A673 (cell line): ENCODE data around the gene NR5A2. TPM values are rescaled to one million over a fixed set of nuclear protein-coding genes. Genes with fewer than 3 reads are reported as not detected.

ENCODE experiments used
- BruUV-seq: library from RNA; stranded (reverse); fragments of 400-500 nt; replicated peaks from 2 replicates; lab custom pipeline; 2021; lab: Mats Ljungman, UMichigan
- CTCF ChIA-PET: fragments of 300-600 bp; sonication (Branson Sonifier 250); formaldehyde crosslinking; loops from one replicate; lab custom pipeline; 2022; ENCODE audit warnings: antibody characterized with exemption; lab: Charles Lee
- POLR2A ChIA-PET: fragments of 300-600 bp; sonication (Branson Sonifier 250); formaldehyde crosslinking; loops from one replicate; lab custom pipeline; 2022; ENCODE audit warnings: antibody characterized with exemption; ENCODE audit not compliant: low non-redundant PET; lab: Charles Lee
- DNase-seq: peaks from one replicate; pipeline ENCODE4 v3.0.0-alpha.2; 2015; ENCODE audit warnings: low spot score
- H3K27ac ChIP-seq: fragments of 200-600 bp; sonication (generic); 2 replicates; pipeline ENCODE4 v1.5.1; 2016; ENCODE audit warnings: mixed run types, low read depth, mild to moderate bottlenecking, mixed read lengths, antibody characterized with exemption, low read length; ENCODE audit not compliant: poor library complexity, severe bottlenecking
- H3K27me3 ChIP-seq: fragments of 200-600 bp; sonication (generic); replicated peaks from 2 replicates; pipeline ENCODE4 v1.6.1; 2017; ENCODE audit warnings: mixed run types, low read depth, mild to moderate bottlenecking, mixed read lengths, antibody characterized with exemption, low read length; ENCODE audit not compliant: insufficient read depth, poor library complexity
- H3K36me3 ChIP-seq: fragments of 200-600 bp; sonication (generic); 2 replicates; pipeline ENCODE4 v1.6.1; 2016; ENCODE audit warnings: mixed run types, mild to moderate bottlenecking, mixed read lengths, antibody characterized with exemption, low read length; ENCODE audit not compliant: insufficient read depth, poor library complexity, severe bottlenecking
- H3K4me1 ChIP-seq: fragments of 200-600 bp; sonication (generic); 2 replicates; pipeline ENCODE4 v1.6.1; 2017; ENCODE audit warnings: mixed run types, mild to moderate bottlenecking, mixed read lengths, antibody characterized with exemption, low read length; ENCODE audit not compliant: insufficient read depth, poor library complexity, severe bottlenecking
- H3K4me3 ChIP-seq: fragments of 200-600 bp; sonication (generic); 2 replicates; pipeline ENCODE4 v1.5.1; 2016; ENCODE audit warnings: low read depth, mixed run types, mild to moderate bottlenecking, mixed read lengths, low read length; ENCODE audit not compliant: poor library complexity, severe bottlenecking
- H3K9me3 ChIP-seq: fragments of 200-600 bp; sonication (generic); 2 replicates; pipeline ENCODE4 v1.6.1; 2016; ENCODE audit warnings: mixed run types, low read depth, mild to moderate bottlenecking, mixed read lengths, antibody characterized with exemption, low read length; ENCODE audit not compliant: poor library complexity, severe bottlenecking
- EZH2 ChIP-seq: fragments of 200-600 bp; sonication (generic); IDR thresholded peaks from 2 replicates; pipeline ENCODE4 v1.6.1; 2017; ENCODE audit warnings: borderline replicate concordance, low read depth, mild to moderate bottlenecking, mixed read lengths, antibody characterized with exemption, low read length; ENCODE audit not compliant: poor library complexity, severe bottlenecking
- intact Hi-C: fragments of 100-400 bp; cut with micrococcal nuclease; formaldehyde crosslinking; loops from one replicate; pipeline ENCODE4 v1.10.0; 2022; ENCODE audit not compliant: unreplicated experiment
- total RNA-seq: library from RNA; stranded (reverse); gene quantifications from 2 replicates; pipeline ENCODE4 v1.2.3, GENCODE V29; 2021
- TF ChIP-seq, protein P1 (sequence below): fragments of 300-800, 200-600 bp; sonication (generic); conservative IDR thresholded peaks from 2 replicates; pipeline ENCODE4 v1.5.1; 2017; ENCODE audit warnings: low read depth, mild to moderate bottlenecking, antibody characterized with exemption, low read length, moderate library complexity, mixed read lengths

NR5A2 gene
- total RNA-seq, 1 experiment from 2014 or later, result not detected

DNA sequence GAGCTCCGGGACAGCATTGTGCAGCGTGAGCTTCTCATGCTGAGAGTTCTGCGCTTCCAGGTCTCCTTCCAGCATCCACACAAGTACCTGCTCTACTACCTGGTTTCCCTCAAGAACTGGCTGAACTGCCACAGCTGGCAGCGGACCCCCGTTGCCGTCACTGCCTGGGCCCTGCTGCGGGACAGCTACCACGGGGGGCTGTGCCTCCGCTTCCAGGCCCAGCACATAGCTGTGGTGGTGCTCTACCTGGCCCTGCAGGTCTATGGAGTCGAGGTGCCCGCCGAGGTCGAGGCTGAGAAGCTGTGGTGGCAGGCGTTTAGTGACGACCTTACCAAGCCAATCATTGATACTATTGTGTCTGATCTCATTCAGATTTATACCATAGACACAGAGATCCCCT lies 186.4 kb downstream of the NR5A2 start:
- no peak overlapping the region for H3K27ac ChIP-seq
- H3K4me3 ChIP-seq, result no peak overlapping the region
- ChIA-PET CTCF (no interaction called here), POLR2A (no interaction called here)
- no peaks in the 10 kb centered on the region for H3K4me1 ChIP-seq
- no TSS peak for BruUV-seq
- no peaks in the 10 kb centered on the region for H3K36me3 ChIP-seq
- H3K9me3 ChIP-seq, result no peaks in the 10 kb centered on the region
- H3K27me3 ChIP-seq, result no peaks in the 10 kb centered on the region
- TF ChIP-seq, protein P1, sequence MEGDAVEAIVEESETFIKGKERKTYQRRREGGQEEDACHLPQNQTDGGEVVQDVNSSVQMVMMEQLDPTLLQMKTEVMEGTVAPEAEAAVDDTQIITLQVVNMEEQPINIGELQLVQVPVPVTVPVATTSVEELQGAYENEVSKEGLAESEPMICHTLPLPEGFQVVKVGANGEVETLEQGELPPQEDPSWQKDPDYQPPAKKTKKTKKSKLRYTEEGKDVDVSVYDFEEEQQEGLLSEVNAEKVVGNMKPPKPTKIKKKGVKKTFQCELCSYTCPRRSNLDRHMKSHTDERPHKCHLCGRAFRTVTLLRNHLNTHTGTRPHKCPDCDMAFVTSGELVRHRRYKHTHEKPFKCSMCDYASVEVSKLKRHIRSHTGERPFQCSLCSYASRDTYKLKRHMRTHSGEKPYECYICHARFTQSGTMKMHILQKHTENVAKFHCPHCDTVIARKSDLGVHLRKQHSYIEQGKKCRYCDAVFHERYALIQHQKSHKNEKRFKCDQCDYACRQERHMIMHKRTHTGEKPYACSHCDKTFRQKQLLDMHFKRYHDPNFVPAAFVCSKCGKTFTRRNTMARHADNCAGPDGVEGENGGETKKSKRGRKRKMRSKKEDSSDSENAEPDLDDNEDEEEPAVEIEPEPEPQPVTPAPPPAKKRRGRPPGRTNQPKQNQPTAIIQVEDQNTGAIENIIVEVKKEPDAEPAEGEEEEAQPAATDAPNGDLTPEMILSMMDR, result no peak
- intact Hi-C loops, result no loop called here
- DNase-seq, result no peak

DNA sequence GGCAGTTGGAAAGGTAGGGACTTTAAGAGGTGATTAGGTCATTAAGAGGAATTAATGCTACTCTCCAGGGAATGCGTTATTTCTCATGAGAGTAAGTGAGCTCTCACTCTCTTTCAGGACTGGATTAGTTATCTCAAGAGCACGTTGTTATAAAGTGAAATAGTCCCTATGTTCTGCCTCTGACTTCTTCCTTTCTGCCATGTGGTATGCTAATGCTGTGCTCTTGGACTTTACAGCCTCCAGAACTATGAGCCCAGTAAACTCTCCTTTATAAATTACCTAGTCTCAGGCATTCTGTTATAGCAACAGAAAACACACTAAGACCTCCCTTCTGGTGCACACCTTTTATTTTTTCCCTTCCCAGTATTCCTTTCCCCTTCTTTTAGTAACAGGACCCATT lies 187.8 kb downstream of the NR5A2 start:
- CTCF ChIA-PET, result interaction anchor here (0.6 kb wide), 1 partner anchor 318 kb away, joined by 5 read pairs; no protein-coding TSS in a partner anchor
- no TSS peak for BruUV-seq

DNA sequence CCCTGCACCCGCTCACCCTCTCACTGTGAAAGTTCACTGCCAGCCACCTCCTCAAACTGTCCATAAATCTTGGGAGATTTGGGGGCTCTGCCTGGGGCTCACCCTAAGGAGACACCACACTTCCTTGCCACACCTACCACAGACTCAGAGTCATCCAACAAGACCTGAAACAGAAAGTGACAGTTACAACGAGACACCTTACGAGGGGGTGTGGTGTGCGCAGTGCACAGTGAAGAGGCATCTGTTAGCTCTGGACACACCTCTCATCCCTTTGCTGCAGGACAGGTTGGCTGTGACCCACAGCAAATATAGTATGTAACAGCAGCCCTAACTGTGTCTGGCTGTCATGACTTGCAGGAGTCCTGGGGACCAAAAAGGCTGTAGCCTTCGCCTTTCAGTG lies 190.2 kb downstream of the NR5A2 start:
- POLR2A ChIA-PET, result no interaction called here
- no peak overlapping the region for H3K27ac ChIP-seq
- no TSS peak for BruUV-seq
- H3K4me1 ChIP-seq, result no peaks in the 10 kb centered on the region
- intact Hi-C loops, result no loop called here
- H3K36me3 ChIP-seq, result no peaks in the 10 kb centered on the region
- H3K9me3 ChIP-seq, result no peaks in the 10 kb centered on the region
- no peaks in the 10 kb centered on the region for H3K27me3 ChIP-seq
- no peak for DNase-seq
- CTCF ChIA-PET, result no interaction called here
- no peak overlapping the region for H3K4me3 ChIP-seq
- TF ChIP-seq, protein P1, result no peak
- no peak for TF ChIP-seq EZH2

More for the DNA sequence above, 187.8 kb downstream of the NR5A2 start:
- DNase-seq, result no peak
- no peak for TF ChIP-seq EZH2
- TF ChIP-seq, protein P1, result no peak
- H3K27ac ChIP-seq, result no peak overlapping the region
- H3K36me3 ChIP-seq, result no peaks in the 10 kb centered on the region
- no peak overlapping the region for H3K4me3 ChIP-seq
- no peaks in the 10 kb centered on the region for H3K9me3 ChIP-seq
- H3K27me3 ChIP-seq, result no peaks in the 10 kb centered on the region
- intact Hi-C loops, result no loop called here
- H3K4me1 ChIP-seq, result no peaks in the 10 kb centered on the region
- POLR2A ChIA-PET, result no interaction called here
